ENCODE data around the gene MGP.

Gene MGP
- total RNA-seq = 0 to 0.69 (median 0.15) reads per million in 4 donors

- DNase-seq = no peak
These were observed at the start of gene MGP for GRCh38 chr12:14885718-14886221. Gene MGP (minus strand): TSS chr12:14885854. CDS start chr12:14885791, 63 bp downstream.

- DNase-seq = no peak
These were observed 49.4 kb upstream of the MGP start for GRCh38 chr12:14935031-14935430.

GRCh38 chr12:14934511-14934910, 48.9 kb upstream of the MGP start:
- no peak for DNase-seq

GRCh38 chr12:14931791-14932560, 46.3 kb upstream of the MGP start:
- DNase-seq = no peak

GRCh38 chr12:14931359-14931758, 45.7 kb upstream of the MGP start:
- DNase-seq = no peak

- no peak for DNase-seq
These were observed 44.6 kb upstream of the MGP start for GRCh38 chr12:14930299-14930698.

GRCh38 chr12:14928931-14929330, 43.3 kb upstream of the MGP start:
- DNase-seq = no peak

GRCh38 chr12:14927267-14927666, 41.6 kb upstream of the MGP start:
- DNase-seq = no peak

GRCh38 chr12:14924541-14924940, 38.9 kb upstream of the MGP start:
- DNase-seq = no peak

GRCh38 chr12:14923944-14924343, 38.3 kb upstream of the MGP start:
- DNase-seq = no peak

- DNase-seq = no peak
These were observed 35.6 kb upstream of the MGP start for GRCh38 chr12:14921218-14921617.

GRCh38 chr12:14920475-14921126, 34.9 kb upstream of the MGP start:
- DNase-seq = no peak

GRCh38 chr12:14919455-14919854, 33.8 kb upstream of the MGP start:
- no peak for DNase-seq

GRCh38 chr12:14915736-14916135, 30.1 kb upstream of the MGP start:
- no peak for DNase-seq

- DNase-seq = no peak
These were observed 27.7 kb upstream of the MGP start for GRCh38 chr12:14913381-14913781.

GRCh38 chr12:14911131-14911530, 25.5 kb upstream of the MGP start:
- no peak for DNase-seq

- no peak for DNase-seq
These were observed 24.6 kb upstream of the MGP start for GRCh38 chr12:14910090-14910915.

- no peak for DNase-seq
These were observed 22.3 kb upstream of the MGP start for GRCh38 chr12:14907953-14908352.

- no peak for DNase-seq
These were observed 20.5 kb upstream of the MGP start for GRCh38 chr12:14906114-14906513.

GRCh38 chr12:14905269-14906004, 19.8 kb upstream of the MGP start:
- no peak for DNase-seq

- no peak for DNase-seq
These were observed 19.2 kb upstream of the MGP start for GRCh38 chr12:14904854-14905253.

- no peak for DNase-seq
These were observed 17.9 kb upstream of the MGP start for GRCh38 chr12:14903386-14904098.
